Fibroblast of gingiva (primary cell): ENCODE results near the gene RAB6A.
"Not testable (repeated sequence)": the region's sequence is repeated elsewhere in the genome, so short reads cannot be mapped to it uniquely, and the experiment has no call there.

ENCODE experiments used
- DNase-seq: peaks from one replicate; pipeline ENCODE4 v3.0.0-alpha.2; 2011; ENCODE audit warnings: low read depth

Gene RAB6A

GRCh38 chr11:73760679-73761402 lies at the start of gene RAB6A:
Gene RAB6A, minus strand, starts transcription at chr11:73761074. Its CDS starts 439 bp downstream, at chr11:73760635.
- peak; percentile 100 for DNase-seq

GRCh38 chr11:73810637-73811036 lies 49.8 kb upstream of the RAB6A start:
- no peak for DNase-seq

GRCh38 chr11:73808052-73808451 lies 47.2 kb upstream of the RAB6A start:
- no peak for DNase-seq

- DNase-seq: no peak
These were observed 43.8 kb upstream of the RAB6A start for GRCh38 chr11:73804712-73805111.

GRCh38 chr11:73801136-73801535 lies 40.3 kb upstream of the RAB6A start:
- no peak for DNase-seq

- no peak for DNase-seq
These were observed 39.5 kb upstream of the RAB6A start for GRCh38 chr11:73800276-73800806.

GRCh38 chr11:73797457-73797856 lies 36.6 kb upstream of the RAB6A start:
- no peak for DNase-seq

GRCh38 chr11:73795925-73796632 lies 35.2 kb upstream of the RAB6A start:
- DNase-seq: no peak

- DNase-seq: no peak
These were observed 31.7 kb upstream of the RAB6A start for GRCh38 chr11:73792584-73792983.

GRCh38 chr11:73789279-73789670 lies 28.4 kb upstream of the RAB6A start:
- DNase-seq: peak; percentile 5

- DNase-seq: peak; percentile 97
These were observed 27.0 kb upstream of the RAB6A start, which contains the start of gene MRPL48 for GRCh38 chr11:73787643-73788558. Gene MRPL48, plus strand, starts transcription at chr11:73787874. Its CDS starts 98 bp downstream, at chr11:73787972.

GRCh38 chr11:73787051-73787642 lies 26.3 kb upstream of the RAB6A start:
- DNase-seq: no peak

GRCh38 chr11:73785467-73785866 lies 24.6 kb upstream of the RAB6A start:
- not testable (repeated sequence) for DNase-seq

- DNase-seq: no peak
These were observed 23.9 kb upstream of the RAB6A start for GRCh38 chr11:73784734-73785133.

GRCh38 chr11:73784080-73784634 lies 23.3 kb upstream of the RAB6A start:
- no peak for DNase-seq

- DNase-seq: no peak
These were observed 22.7 kb upstream of the RAB6A start for GRCh38 chr11:73783483-73784020.

- no peak for DNase-seq
These were observed 20.4 kb upstream of the RAB6A start for GRCh38 chr11:73781303-73781702.

GRCh38 chr11:73779084-73779902 lies 18.4 kb upstream of the RAB6A start:
- peak; percentile 99 for DNase-seq

- DNase-seq: not testable (repeated sequence)
These were observed 9.9 kb upstream of the RAB6A start for GRCh38 chr11:73770811-73771210.

GRCh38 chr11:73766763-73767162 lies 5.9 kb upstream of the RAB6A start:
- DNase-seq: no peak
